Measurements from ENCODE around the gene UHRF1.
"Not testable (repeated sequence)": the region's sequence is repeated elsewhere in the genome, so short reads cannot be mapped to it uniquely, and the experiment has no call there.

The UHRF1 gene

DNA sequence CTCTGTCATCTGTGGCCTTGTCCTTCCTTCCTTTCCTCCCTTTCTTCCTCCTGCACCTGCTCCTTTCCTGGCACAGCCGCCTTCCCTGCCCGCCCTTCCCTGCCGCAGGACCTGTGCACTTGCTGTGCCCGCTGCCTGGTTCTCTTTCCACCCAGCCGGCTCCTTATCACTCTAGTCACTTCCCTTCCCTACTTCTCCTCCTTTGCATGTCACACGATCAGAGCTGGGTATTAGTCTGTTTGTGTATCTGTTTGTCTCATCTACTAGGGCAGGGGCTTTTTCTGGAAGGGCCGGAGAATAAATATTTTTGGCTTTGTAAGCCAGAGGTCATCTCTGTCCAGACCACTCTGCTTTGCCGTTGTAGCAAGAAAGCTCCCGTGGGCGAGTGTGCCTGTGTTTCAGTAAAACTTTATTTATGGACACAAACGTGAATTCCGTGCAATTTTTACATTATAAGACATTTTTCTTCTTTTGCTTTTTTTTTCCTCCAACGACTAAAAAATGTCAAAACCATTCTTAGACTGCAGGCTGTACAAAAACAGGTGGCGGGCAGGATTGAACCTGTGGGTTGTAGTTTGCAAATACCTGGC is 65.7 kb downstream of the UHRF1 start:
- no peak for DNase-seq

GRCh38 chr19:4975601-4976000 is 66.3 kb downstream of the UHRF1 start:
- not testable (repeated sequence) for DNase-seq

- peak; percentile 30 to 46 for DNase-seq
Observed at GRCh38 chr19:4976401-4977298, 67.3 kb downstream of the UHRF1 start.

DNA sequence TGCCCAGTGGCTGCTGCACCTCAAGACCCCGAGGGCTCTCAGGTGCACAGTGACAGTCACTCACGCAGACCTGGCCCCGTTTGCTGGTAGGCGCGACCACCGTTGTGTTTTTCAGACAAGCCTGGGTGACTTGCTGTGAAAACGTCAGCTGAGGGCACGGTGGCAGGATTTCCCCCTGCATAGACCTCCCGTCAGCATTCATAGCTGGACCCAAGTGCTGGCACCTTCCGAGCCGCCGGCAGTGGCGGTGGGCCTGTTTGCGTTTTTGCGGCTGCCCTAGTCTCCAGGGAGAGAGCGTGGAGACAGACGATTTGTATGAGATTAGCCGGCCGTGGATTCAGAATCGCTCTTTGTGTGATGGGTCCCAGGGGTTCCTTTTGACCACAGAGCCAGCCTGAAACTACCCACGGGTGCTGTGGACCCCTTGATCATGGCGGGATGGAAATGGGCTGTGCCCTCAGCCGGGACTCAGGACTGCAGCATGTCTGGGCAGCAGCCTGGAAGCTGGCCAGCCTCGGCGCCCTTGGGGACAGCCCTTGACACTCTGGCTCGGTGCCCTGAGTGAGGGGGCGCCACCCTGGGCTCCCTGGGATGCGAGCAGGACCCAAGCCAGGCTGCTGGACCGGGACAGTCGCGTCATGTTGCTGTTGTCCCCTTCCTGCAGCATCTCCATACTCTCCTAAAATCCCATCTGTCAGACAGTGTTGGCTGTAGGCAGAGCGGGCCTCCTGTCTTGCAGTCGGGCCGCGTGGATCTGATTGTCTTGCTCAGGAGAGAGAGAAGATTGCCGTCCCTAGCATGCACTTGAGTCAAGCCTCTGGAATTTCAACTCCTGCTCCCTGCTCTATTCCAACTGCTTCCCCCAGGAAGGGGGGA is 68.2 kb downstream of the UHRF1 start:
- DNase-seq: peak; percentile 38 to 74

- DNase-seq: no peak
Observed at GRCh38 chr19:4979211-4979807, 70.0 kb downstream of the UHRF1 start.

- no peak for DNase-seq
Observed at GRCh38 chr19:4980067-4980466, 70.8 kb downstream of the UHRF1 start.

DNA sequence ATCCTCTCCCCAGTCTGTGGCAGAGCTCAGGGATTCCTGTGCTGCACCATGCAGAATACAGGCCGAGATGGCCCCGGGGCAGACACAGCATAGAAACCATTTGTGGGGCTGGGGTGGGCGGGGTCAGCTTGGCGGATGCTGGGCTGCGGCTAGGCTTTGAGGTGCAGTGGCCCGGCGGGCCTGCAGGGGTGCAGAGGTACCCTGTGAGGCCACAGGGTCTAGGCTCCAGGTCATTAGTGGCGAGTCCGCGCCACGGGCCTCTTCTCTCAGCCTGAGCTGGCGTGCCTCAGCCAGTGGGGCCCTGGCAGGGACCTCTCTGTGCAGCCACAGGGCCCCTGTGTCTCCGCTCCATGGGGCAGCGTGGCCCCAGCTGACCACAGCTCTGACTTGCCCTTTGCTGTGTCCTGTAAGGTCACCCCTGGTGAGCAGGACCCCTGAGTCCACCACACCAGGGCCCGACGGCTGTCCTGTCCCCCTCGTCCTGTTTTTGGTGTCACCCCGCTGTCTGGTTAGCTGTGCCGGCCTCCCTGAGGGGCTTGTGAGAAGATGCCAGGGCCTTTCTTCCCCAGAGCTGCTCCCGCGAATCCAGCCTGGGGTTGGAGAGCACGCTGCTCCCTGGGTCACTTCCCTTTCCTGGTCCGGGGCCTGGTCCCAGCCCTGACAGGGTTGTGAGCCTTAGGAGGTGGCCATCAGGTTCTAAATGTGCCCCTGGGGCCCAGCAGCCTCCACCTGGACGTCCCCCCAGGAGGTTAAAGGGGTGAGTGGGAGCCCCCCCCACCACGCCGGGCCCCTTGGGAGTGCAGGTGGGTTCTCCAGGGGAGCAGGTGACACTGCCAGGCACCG is 71.8 kb downstream of the UHRF1 start:
- DNase-seq: no peak

- no peak for DNase-seq
Observed at GRCh38 chr19:4981681-4981958, 72.3 kb downstream of the UHRF1 start.

DNA sequence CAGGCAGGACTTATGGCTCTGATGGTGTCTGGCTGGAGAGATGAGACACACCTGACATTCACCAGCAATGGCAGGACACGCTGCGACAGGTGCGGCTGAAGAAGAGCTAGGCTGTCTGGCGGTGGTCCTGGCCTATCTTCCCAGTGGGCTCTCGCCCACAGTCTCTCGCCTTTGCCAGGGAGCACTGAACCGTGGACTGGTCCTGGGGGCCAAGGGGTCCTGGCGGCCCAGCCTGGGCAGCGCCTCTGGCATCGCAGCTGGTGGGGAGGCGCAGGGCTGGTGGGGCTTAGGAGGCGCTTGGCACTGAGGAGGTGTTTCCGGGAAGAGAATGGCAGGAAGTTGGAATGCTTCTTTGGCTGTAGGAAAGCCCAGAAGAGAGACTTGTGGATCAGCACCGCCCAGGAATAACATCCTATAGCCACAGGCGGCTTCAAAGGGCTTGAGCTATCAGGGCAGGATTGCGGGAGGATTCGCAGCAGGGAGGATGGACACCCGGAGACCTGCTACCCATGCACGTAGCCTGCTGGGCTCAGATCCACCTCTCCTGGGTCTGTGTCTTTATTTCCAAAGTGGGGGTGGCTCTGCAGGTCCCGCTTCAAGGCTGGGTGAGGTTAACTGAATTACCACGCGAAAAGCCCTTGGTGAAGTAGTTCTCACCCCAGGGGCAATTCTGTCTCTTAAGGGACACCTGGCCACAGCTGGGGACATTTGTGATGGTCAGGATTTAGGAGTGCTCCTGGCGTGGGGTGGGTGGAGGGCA is 74.2 kb downstream of the UHRF1 start:
- DNase-seq: no peak

GRCh38 chr19:4984106-4984380 is 74.7 kb downstream of the UHRF1 start:
- DNase-seq: no peak

DNA sequence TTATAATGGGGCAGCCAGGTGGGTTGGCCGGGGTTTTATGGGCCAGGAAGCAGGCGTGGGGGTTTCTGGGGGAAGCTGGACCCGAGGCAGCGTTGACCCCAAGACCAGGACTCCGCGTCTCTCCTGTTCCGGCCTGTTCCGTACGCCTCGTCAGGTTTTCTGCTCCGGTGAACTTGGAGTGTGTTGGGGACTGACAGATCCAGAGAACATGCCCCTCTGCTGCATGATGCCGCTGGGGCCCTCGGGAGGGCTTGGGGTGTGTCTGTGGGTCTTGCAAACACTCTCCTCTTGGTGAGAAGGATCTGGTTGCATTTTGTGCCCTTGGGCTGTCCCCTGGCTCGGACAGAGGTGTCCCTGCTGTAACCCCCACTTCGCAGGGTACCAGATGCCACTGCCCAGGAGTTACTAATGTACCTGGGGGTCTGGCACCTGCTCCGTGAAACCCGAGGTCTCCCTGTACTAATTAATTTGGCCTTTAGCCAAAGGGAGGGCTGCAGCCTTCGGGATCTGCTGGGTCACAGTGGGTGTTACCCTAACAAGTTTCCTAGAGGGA is 75.2 kb downstream of the UHRF1 start:
- no peak for DNase-seq

GRCh38 chr19:4985551-4985991 is 76.3 kb downstream of the UHRF1 start:
- no peak for DNase-seq

DNA sequence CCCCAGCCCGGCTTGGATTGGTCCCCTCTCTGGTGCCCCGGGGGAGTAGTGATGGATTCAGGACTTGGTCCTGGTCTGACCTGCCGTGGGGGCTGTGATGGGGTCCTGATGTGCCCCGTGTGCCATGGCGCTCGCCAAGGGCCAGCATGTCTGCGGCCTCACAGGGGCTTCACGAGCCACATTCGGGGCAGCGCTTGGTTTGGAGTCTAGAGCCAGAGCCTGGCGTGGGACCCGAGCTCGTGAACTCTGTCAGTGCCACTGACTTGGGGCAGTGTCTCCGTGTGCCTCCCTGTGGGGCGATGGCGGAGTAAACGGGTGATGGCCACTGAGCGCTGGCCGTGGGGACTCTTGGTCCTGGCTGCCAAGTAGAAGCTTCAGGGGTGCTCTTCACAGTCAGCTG is 76.8 kb downstream of the UHRF1 start:
- DNase-seq: no peak

DNA sequence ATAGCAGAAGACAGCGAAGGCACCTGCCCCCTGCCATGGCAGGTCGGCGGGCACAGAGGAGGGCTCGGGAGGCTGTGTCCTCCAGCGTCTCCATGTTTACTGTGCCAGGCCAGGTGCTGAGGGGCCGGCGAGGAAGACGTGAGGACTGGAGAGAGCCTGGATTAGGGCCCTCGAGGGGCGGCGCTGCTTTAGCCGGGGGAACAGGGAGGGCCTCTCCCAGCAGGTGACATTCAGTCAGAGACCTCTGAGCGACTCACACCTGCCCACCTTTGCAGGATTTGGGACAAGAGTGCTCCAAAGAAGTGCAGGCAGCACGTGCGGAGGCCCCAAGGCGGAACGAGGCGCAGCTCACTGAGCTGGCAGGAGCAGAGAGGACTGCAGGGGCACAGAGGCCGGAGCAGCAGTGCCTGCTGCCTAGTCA is 77.2 kb downstream of the UHRF1 start:
- no peak for DNase-seq

DNA sequence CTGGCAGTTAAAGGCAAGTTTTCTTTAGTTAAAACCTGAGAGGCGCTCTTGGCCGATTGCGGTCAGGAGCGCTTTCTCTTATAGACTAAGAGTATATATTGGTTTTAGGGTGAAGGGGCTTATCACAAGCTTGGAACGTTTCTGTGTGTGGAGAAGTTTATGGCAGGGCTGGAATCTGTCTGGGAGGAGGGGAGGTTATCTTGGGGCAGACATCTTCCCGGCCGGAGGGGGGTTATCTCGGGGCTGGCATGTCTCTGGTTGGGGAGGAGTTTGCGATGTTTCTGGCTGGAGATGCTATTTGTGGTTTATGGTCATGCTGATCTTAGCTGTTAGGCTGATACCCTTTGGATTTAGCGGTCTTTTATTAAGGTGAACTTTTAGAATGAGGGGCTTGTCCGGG is 78.0 kb downstream of the UHRF1 start:
- DNase-seq: no peak

GRCh38 chr19:4987692-4988370 is 78.5 kb downstream of the UHRF1 start:
- DNase-seq: no peak

DNA sequence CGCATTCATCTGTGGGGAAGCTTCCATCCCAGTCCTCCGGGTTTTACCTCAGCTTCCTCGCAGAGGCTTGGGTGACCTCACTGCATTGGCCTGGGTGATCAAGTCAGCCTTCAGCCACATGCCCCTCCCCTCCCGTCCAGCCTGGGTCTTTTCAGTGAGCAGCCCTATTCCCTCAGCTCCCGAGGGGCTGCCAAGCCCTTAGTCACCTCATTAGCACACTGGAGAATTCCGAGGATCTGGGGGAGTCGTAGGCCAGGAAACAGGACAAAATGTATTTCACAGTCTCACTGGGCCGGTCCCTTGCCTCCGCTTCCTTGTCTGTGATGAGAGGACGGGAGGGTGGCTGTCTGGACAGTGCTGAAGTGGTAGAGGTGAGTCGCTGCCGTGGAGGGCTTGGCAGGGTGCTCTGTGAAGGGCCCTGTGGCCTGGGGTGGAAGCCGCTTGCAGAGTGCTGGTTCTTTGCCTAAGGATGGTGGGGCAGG is 79.5 kb downstream of the UHRF1 start:
- DNase-seq: no peak

- DNase-seq: no peak
Observed at GRCh38 chr19:4990306-4990705, 81.0 kb downstream of the UHRF1 start.

GRCh38 chr19:4991538-4991937 is 82.2 kb downstream of the UHRF1 start:
- DNase-seq: no peak

DNA sequence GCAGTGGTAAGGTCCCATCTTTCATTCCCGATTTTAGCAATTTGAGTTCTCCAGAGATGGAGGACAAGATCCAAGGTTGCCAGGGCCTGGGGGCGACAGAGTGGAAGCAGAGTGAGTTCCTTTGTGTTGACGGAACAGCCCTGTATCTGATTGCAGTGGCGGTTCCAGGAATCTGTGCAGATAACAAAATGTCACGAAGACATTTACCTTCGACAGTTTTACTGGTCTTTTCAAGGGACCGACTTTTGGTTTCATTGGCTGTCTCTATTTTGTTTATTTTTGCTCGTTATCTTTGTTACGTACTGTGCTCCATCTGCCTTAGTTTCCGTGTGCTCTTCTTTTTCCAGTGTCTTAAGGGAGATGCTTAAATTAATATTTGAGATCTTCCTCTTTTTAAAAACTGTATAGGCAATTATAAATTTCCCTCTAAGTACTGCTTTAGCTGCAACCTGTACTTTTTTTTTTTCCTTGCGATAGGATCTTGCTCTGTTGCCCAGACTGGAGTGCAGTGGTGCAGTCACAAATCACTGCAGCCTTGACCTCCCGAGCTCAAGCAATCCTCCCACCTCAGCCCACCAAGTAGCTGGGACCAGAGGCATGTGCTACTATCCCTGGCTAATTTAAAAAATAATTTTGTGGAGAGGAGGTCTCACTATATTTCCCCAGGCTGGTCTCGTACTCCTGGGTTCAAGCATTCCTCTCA is 82.8 kb downstream of the UHRF1 start:
- DNase-seq: no peak

Data from NCI-H446 (cell line).